H9 (cell line): Measurements from ENCODE around the gene ARPC4. TPM values are rescaled to one million over a fixed set of nuclear protein-coding genes. Genes with fewer than 3 reads are reported as not detected.
A peak's percentile ranks its signal among the peaks of the same experiment; 100 is the strongest.

Experiments
- DNase-seq: peaks from one replicate; pipeline ENCODE4 v3.0.0-alpha.2; 2017
- H2AFZ ChIP-seq: one replicate; pipeline ENCODE4 v1.6.1; 2013; ENCODE audit warnings: mild to moderate bottlenecking, low read length, control low read depth, moderate library complexity
- H2AK5ac ChIP-seq: 2 replicates; pipeline ENCODE4 v1.6.1; 2013; ENCODE audit warnings: low read length, control low read depth, mixed read lengths; ENCODE audit not compliant: insufficient read length
- H2BK120ac ChIP-seq: one replicate; pipeline ENCODE4 v1.6.1; 2013; ENCODE audit warnings: low read depth, mild to moderate bottlenecking, low read length, control low read depth, inconsistent platforms; ENCODE audit not compliant: poor library complexity, severe bottlenecking
- H2BK12ac ChIP-seq: 2 replicates; pipeline ENCODE4 v1.6.1; 2013; ENCODE audit warnings: low read length, control low read depth, mixed read lengths, low read depth; ENCODE audit not compliant: insufficient read length
- H2BK15ac ChIP-seq: 2 replicates; pipeline ENCODE4 v1.6.1; 2013; ENCODE audit warnings: low read depth, low read length, control low read depth
- H2BK20ac ChIP-seq: one replicate; pipeline ENCODE4 v1.6.1; 2013; ENCODE audit warnings: low read depth, mild to moderate bottlenecking, low read length, control low read depth, inconsistent platforms; ENCODE audit not compliant: poor library complexity, severe bottlenecking
- H2BK5ac ChIP-seq: 2 replicates; pipeline ENCODE4 v1.6.1; 2013; ENCODE audit warnings: low read length, control low read depth, mixed read lengths; ENCODE audit not compliant: insufficient read length
- H3K14ac ChIP-seq: 2 replicates; pipeline ENCODE4 v1.6.1; 2013; ENCODE audit warnings: low read length, control low read depth; ENCODE audit not compliant: insufficient read depth
- H3K18ac ChIP-seq: 2 replicates; pipeline ENCODE4 v1.6.1; 2013; ENCODE audit warnings: low read depth, mild to moderate bottlenecking, mixed read lengths, low read length, control low read depth; ENCODE audit not compliant: insufficient read length
- H3K23ac ChIP-seq: 2 replicates; pipeline ENCODE4 v1.6.1; 2013; ENCODE audit warnings: low read length, control low read depth, mixed read lengths, low read depth; ENCODE audit not compliant: insufficient read length
- H3K23me2 ChIP-seq: 2 replicates; pipeline ENCODE4 v1.6.1; 2013; ENCODE audit warnings: low read depth, mild to moderate bottlenecking, mixed read lengths, low read length, control low read depth; ENCODE audit not compliant: insufficient read length, poor library complexity, severe bottlenecking
- H3K27ac ChIP-seq: 2 replicates; pipeline ENCODE4 v1.5.1; 2013; ENCODE audit warnings: low read length, control low read depth, mixed read lengths, low read depth; ENCODE audit not compliant: insufficient read length
- H3K27me3 ChIP-seq: 2 replicates; pipeline ENCODE4 v1.6.1; 2013; ENCODE audit warnings: low read length, control low read depth, inconsistent platforms; ENCODE audit not compliant: insufficient read depth
- H3K4ac ChIP-seq: 2 replicates; pipeline ENCODE4 v1.6.1; 2013; ENCODE audit warnings: low read depth, mild to moderate bottlenecking, control low read depth, inconsistent platforms, low read length, moderate library complexity
- H3K4me1 ChIP-seq: 2 replicates; pipeline ENCODE4 v1.6.1; 2013; ENCODE audit warnings: low read length, control low read depth, inconsistent platforms; ENCODE audit not compliant: insufficient read depth
- H3K4me2 ChIP-seq: 2 replicates; pipeline ENCODE4 v1.6.1; 2013; ENCODE audit warnings: low read length, control low read depth, mixed read lengths; ENCODE audit not compliant: insufficient read length, insufficient read depth
- H3K56ac ChIP-seq: 2 replicates; pipeline ENCODE4 v1.6.1; 2013; ENCODE audit warnings: low read depth, mild to moderate bottlenecking, mixed read lengths, low read length, control low read depth; ENCODE audit not compliant: insufficient read length
- H3K79me1 ChIP-seq: 2 replicates; pipeline ENCODE4 v1.6.1; 2013; ENCODE audit warnings: low read depth, mild to moderate bottlenecking, moderate library complexity, low read length, control low read depth, inconsistent platforms; ENCODE audit not compliant: insufficient read depth, poor library complexity, severe bottlenecking
- H3K79me2 ChIP-seq: 2 replicates; pipeline ENCODE4 v1.6.1; 2013; ENCODE audit warnings: low read length, control low read depth, inconsistent platforms; ENCODE audit not compliant: insufficient read depth
- H3K9ac ChIP-seq: 2 replicates; pipeline ENCODE4 v1.6.1; 2013; ENCODE audit warnings: low read length, control low read depth, mixed read lengths; ENCODE audit not compliant: insufficient read length; ENCODE audit errors: extremely low read depth
- H3K9me3 ChIP-seq: one replicate; pipeline ENCODE4 v1.6.1; 2013; ENCODE audit warnings: low read depth, low read length, inconsistent platforms; ENCODE audit not compliant: control insufficient read depth
- H3T11ph ChIP-seq: one replicate; pipeline ENCODE4 v1.6.1; 2013; ENCODE audit warnings: mild to moderate bottlenecking, low read length, control low read depth, inconsistent platforms
- H4K20me1 ChIP-seq: one replicate; pipeline ENCODE4 v1.6.1; 2013; ENCODE audit not compliant: control insufficient read depth, insufficient read length, insufficient read depth
- H4K5ac ChIP-seq: 2 replicates; pipeline ENCODE4 v1.6.1; 2013; ENCODE audit warnings: low read depth, mild to moderate bottlenecking, mixed read lengths, low read length, control low read depth; ENCODE audit not compliant: insufficient read length
- H4K8ac ChIP-seq: replicated peaks from 2 replicates; pipeline ENCODE4 v1.6.1; 2013; ENCODE audit warnings: low read length, control low read depth, mixed read lengths, low read depth; ENCODE audit not compliant: insufficient read length
- H4K91ac ChIP-seq: 2 replicates; pipeline ENCODE4 v1.6.1; 2013; ENCODE audit warnings: low read depth, mild to moderate bottlenecking, moderate library complexity, mixed read lengths, low read length, control low read depth; ENCODE audit not compliant: insufficient read length
- H3K27ac Mint-ChIP-seq, 3 experiments: 2 replicates in 2 of 3; 3 replicates in 1 of 3; pipeline ENCODE4 v1.8.0; 2020 to 2021; ENCODE audit warnings: mixed read lengths in 3 of 3, mild to moderate bottlenecking in 1 of 3, moderate library complexity in 1 of 3
- H3K27me3 Mint-ChIP-seq: 2 replicates; pipeline ENCODE4 v1.8.0; 2021; ENCODE audit warnings: low read depth, mild to moderate bottlenecking, moderate library complexity, mixed read lengths
- H3K36me3 Mint-ChIP-seq, 3 experiments: 2 replicates in 2 of 3; 3 replicates in 1 of 3; pipeline ENCODE4 v1.8.0; 2020 to 2021; ENCODE audit warnings: low read depth in 3 of 3, mixed read lengths in 3 of 3; ENCODE audit not compliant: insufficient read depth in 1 of 3
- H3K4me1 Mint-ChIP-seq, 2 experiments: 2 replicates each; pipeline ENCODE4 v1.8.0; 2020; ENCODE audit warnings: mixed read lengths in 2 of 2
- H3K4me3 Mint-ChIP-seq, 2 experiments: 2 replicates in 1 of 2; 3 replicates in 1 of 2; pipeline ENCODE4 v1.8.0; 2020 to 2021; ENCODE audit warnings: mild to moderate bottlenecking in 2 of 2, mixed read lengths in 2 of 2, moderate library complexity in 1 of 2
- H3K9me3 Mint-ChIP-seq, 2 experiments: 2 replicates in 1 of 2; 3 replicates in 1 of 2; pipeline ENCODE4 v1.8.0; 2020; ENCODE audit warnings: mild to moderate bottlenecking in 2 of 2, mixed read lengths in 2 of 2, moderate library complexity in 1 of 2
- CTCF ChIP-seq: fragments of 200-600 bp; sonication (generic); conservative IDR thresholded peaks from 3 replicates; pipeline ENCODE4 v1.8.0; 2021; ENCODE audit warnings: antibody characterized with exemption, mild to moderate bottlenecking
- WGBS: extraction: QIAGEN DNeasy Blood & Tissue Kit; methylation state at CpG from one replicate; pipeline ENCODE4 v1.1.7; 2013; ENCODE audit warnings: missing lambda C conversion rate, low lambda C conversion rate, mixed read lengths; ENCODE audit not compliant: insufficient read length; ENCODE audit errors: extremely low coverage; 5-methylcytosine and 5-hydroxymethylcytosine counted together
- total RNA-seq: library from RNA; stranded (reverse); gene quantifications from 2 replicates; pipeline ENCODE4 v1.2.1, GENCODE V29; 2021

Gene ARPC4
- total RNA-seq, 1 experiment from 2014 or later, result 161 TPM

GRCh38 chr3:9800529-9800928 lies 7.6 kb downstream of the ARPC4 start:
- H3K4me1 ChIP-seq, result no peaks in the 10 kb centered on the region
- H3K14ac ChIP-seq, result no peak overlapping the region
- H3K9ac ChIP-seq, result no peak overlapping the region
- no peaks in the 10 kb centered on the region for H3K9me3 ChIP-seq
- Mint-ChIP-seq H3K27me3 (no peaks in the 10 kb centered on the region), H3K4me1 (no peaks in the 10 kb centered on the region), H3K9me3 (no peaks in the 10 kb centered on the region), H3K36me3 (peaks cover 62 to 89% (median 76%) of the 10 kb centered on the region in 3 experiments; a peak in 6 of 7 replicates), H3K4me3 (no peak overlapping the region), H3K27ac (no peak overlapping the region)
- no peak overlapping the region for H2BK120ac ChIP-seq
- no peak overlapping the region for H2AFZ ChIP-seq
- DNase-seq, result no peak
- no peaks in the 10 kb centered on the region; the same call in 1 of the 2 replicates for H3K27me3 ChIP-seq
- H3K4me2 ChIP-seq, result no peak overlapping the region
- H2BK20ac ChIP-seq, result no peak overlapping the region
- no peak overlapping the region for H2BK12ac ChIP-seq
- no peak overlapping the region for H3T11ph ChIP-seq
- H4K8ac ChIP-seq, result no peak overlapping the region
- H3K79me1 ChIP-seq, result no peaks in the 10 kb centered on the region
- no peaks in the 10 kb centered on the region for H3K23me2 ChIP-seq
- no peak overlapping the region for H2AK5ac ChIP-seq
- H4K91ac ChIP-seq, result no peak overlapping the region
- H4K5ac ChIP-seq, result no peak overlapping the region
- no peak overlapping the region for H3K23ac ChIP-seq
- no peak overlapping the region for H2BK15ac ChIP-seq
- H3K18ac ChIP-seq, result no peak overlapping the region
- H2BK5ac ChIP-seq, result no peak overlapping the region
- H3K79me2 ChIP-seq, result no peaks in the 10 kb centered on the region
- WGBS, result no CpG with 5 or more reads among the region's 5 CpGs
- H3K56ac ChIP-seq, result no peak overlapping the region
- no peaks in the 10 kb centered on the region for H4K20me1 ChIP-seq
- no peak overlapping the region for H3K27ac ChIP-seq
- TF ChIP-seq CTCF, result peak; percentile 57
- no peak overlapping the region for H3K4ac ChIP-seq
